ENCODE results near the gene ACIN1.

ACIN1 gene

GRCh38 chr14:23094666-23095195 is at the start of gene ACIN1:
ACIN1 (minus strand) TSS chr14:23095136; CDS start chr14:23095112, 24 bp downstream.
- no peak for DNase-seq (ENCODE audit: low read depth in 2 of 2)

GRCh38 chr14:23143911-23144310 is 49.0 kb upstream of the ACIN1 start:
- DNase-seq (ENCODE audit: low read depth in 2 of 2), result no peak

GRCh38 chr14:23142826-23143225 is 47.9 kb upstream of the ACIN1 start:
- no peak for DNase-seq (ENCODE audit: low read depth in 2 of 2)

GRCh38 chr14:23141706-23142444 is 46.9 kb upstream of the ACIN1 start:
- DNase-seq (ENCODE audit: low read depth in 2 of 2), result no peak

- no peak for DNase-seq (ENCODE audit: low read depth in 2 of 2)
Observed at GRCh38 chr14:23140371-23140770, 45.4 kb upstream of the ACIN1 start.

- DNase-seq (ENCODE audit: low read depth in 2 of 2), result no peak
Observed at GRCh38 chr14:23139874-23140273, 44.9 kb upstream of the ACIN1 start.

- no peak for DNase-seq (ENCODE audit: low read depth in 2 of 2)
Observed at GRCh38 chr14:23137813-23138535, 43.0 kb upstream of the ACIN1 start.

- no peak for DNase-seq (ENCODE audit: low read depth in 2 of 2)
Observed at GRCh38 chr14:23137192-23137812, 42.4 kb upstream of the ACIN1 start.

- no peak for DNase-seq (ENCODE audit: low read depth in 2 of 2)
Observed at GRCh38 chr14:23136566-23137133, 41.7 kb upstream of the ACIN1 start.

GRCh38 chr14:23132970-23133369 is 38.0 kb upstream of the ACIN1 start:
- DNase-seq (ENCODE audit: low read depth in 2 of 2), result no peak

GRCh38 chr14:23131482-23131881 is 36.5 kb upstream of the ACIN1 start:
- DNase-seq (ENCODE audit: low read depth in 2 of 2), result no peak

GRCh38 chr14:23130871-23131270 is 35.9 kb upstream of the ACIN1 start:
- no peak for DNase-seq (ENCODE audit: low read depth in 2 of 2)

GRCh38 chr14:23129759-23130316 is 34.9 kb upstream of the ACIN1 start:
- no peak for DNase-seq (ENCODE audit: low read depth in 2 of 2)

- DNase-seq (ENCODE audit: low read depth in 2 of 2), result no peak
Observed at GRCh38 chr14:23128969-23129758, 34.2 kb upstream of the ACIN1 start.

- no peak for DNase-seq (ENCODE audit: low read depth in 2 of 2)
Observed at GRCh38 chr14:23127861-23128260, 32.9 kb upstream of the ACIN1 start.

- no peak for DNase-seq (ENCODE audit: low read depth in 2 of 2)
Observed at GRCh38 chr14:23126548-23127278, 31.8 kb upstream of the ACIN1 start.

- no peak for DNase-seq (ENCODE audit: low read depth in 2 of 2)
Observed at GRCh38 chr14:23125933-23126524, 31.1 kb upstream of the ACIN1 start.

GRCh38 chr14:23125011-23125410 is 30.1 kb upstream of the ACIN1 start:
- DNase-seq (ENCODE audit: low read depth in 2 of 2), result no peak

GRCh38 chr14:23124337-23124954 is 29.5 kb upstream of the ACIN1 start:
- DNase-seq (ENCODE audit: low read depth in 2 of 2), result no peak

GRCh38 chr14:23123419-23123818 is 28.5 kb upstream of the ACIN1 start:
- DNase-seq (ENCODE audit: low read depth in 2 of 2), result no peak
